ENCODE data around the gene FAM177B. TPM values are rescaled to one million over a fixed set of nuclear protein-coding genes. Genes with fewer than 3 reads are reported as not detected.

FAM177B gene
- total RNA-seq, 3 donors from 2014 or later (not counting 1 experiment from before 2014, with no cell fraction given) = not detected

- no peaks in the 10 kb centered on the region for H3K9me3 Mint-ChIP-seq
These were observed 39.8 kb upstream of the FAM177B start for GRCh38 chr1:222697203-222697602.

GRCh38 chr1:222697826-222698225 is 39.2 kb upstream of the FAM177B start:
- Histone ChIP-seq H3K27ac (ENCODE audit: low read length) (no peak overlapping the region), H3K36me3 (ENCODE audit: control insufficient read depth, insufficient read depth, low read length) (peaks cover 41% of the 10 kb centered on the region), H3K27me3 (ENCODE audit: control insufficient read depth, insufficient read depth, low read length) (no peaks in the 10 kb centered on the region), H3K4me3 (ENCODE audit: low read length) (no peak overlapping the region), H3K9me3 (ENCODE audit: control insufficient read depth, insufficient read depth, low read length) (no peaks in the 10 kb centered on the region), H3K4me1 (ENCODE audit: control insufficient read depth, insufficient read depth, low read length) (peaks cover 4% of the 10 kb centered on the region)
- Mint-ChIP-seq H3K4me1 (peaks cover 19 to 24% of the 10 kb centered on the region in 2 donors), H3K4me3 (no peak overlapping the region), H3K27ac (no peak overlapping the region), H3K36me3 (peaks cover 7% of the 10 kb centered on the region), H3K27me3 (ENCODE audit: low read depth in 2 of 2) (no peaks in the 10 kb centered on the region), H3K9me3 (no peaks in the 10 kb centered on the region)
- DNase-seq (no peak), ATAC-seq (no peak)
- WGBS (ENCODE audit: insufficient coverage) = 100% methylated on average over 1 of the region's 2 CpGs
- intact Hi-C loops (cut with micrococcal nuclease) = no loop called here
- no peak for TF ChIP-seq CTCF (IDR thresholded peaks at IDR 0.05)

More at GRCh38 chr1:222697203-222697602, 39.8 kb upstream of the FAM177B start:
- Histone ChIP-seq H3K4me1 (ENCODE audit: control insufficient read depth, insufficient read depth, low read length) (peaks cover 4% of the 10 kb centered on the region), H3K36me3 (ENCODE audit: control insufficient read depth, insufficient read depth, low read length) (peaks cover 36% of the 10 kb centered on the region), H3K27ac (ENCODE audit: low read length) (no peak overlapping the region), H3K9me3 (ENCODE audit: control insufficient read depth, insufficient read depth, low read length) (no peaks in the 10 kb centered on the region), H3K27me3 (ENCODE audit: control insufficient read depth, insufficient read depth, low read length) (no peaks in the 10 kb centered on the region), H3K4me3 (ENCODE audit: low read length) (no peak overlapping the region)
- no peak for TF ChIP-seq CTCF (IDR thresholded peaks at IDR 0.05)
- ATAC-seq (no peak), DNase-seq (no peak)
- H3K27ac Mint-ChIP-seq = no peak overlapping the region
- WGBS (ENCODE audit: insufficient coverage) = 91% methylated on average over 1 of the region's 2 CpGs
- no peaks in the 10 kb centered on the region for H3K27me3 Mint-ChIP-seq (ENCODE audit: low read depth in 2 of 2)
- H3K4me3 Mint-ChIP-seq = no peak overlapping the region
- intact Hi-C loops (cut with micrococcal nuclease) = no loop called here
- H3K36me3 Mint-ChIP-seq = peaks cover under 1% of the 10 kb centered on the region
- peaks cover 24 to 25% of the 10 kb centered on the region in 2 donors for H3K4me1 Mint-ChIP-seq

GRCh38 chr1:222702210-222702609 is 34.8 kb upstream of the FAM177B start:
- H3K4me1 Mint-ChIP-seq = peaks cover 21 to 38% of the 10 kb centered on the region in 2 donors
- H3K9me3 Mint-ChIP-seq = no peaks in the 10 kb centered on the region
- H3K27ac Mint-ChIP-seq = peak overlapping the region in 1 of 2 donors; percentile 23

More at GRCh38 chr1:222702210-222702609, 34.8 kb upstream of the FAM177B start:
- no peak for DNase-seq
- Mint-ChIP-seq H3K36me3 (peaks cover 8% of the 10 kb centered on the region), H3K27me3 (ENCODE audit: low read depth in 2 of 2) (no peaks in the 10 kb centered on the region), H3K4me3 (no peak overlapping the region)
- Histone ChIP-seq H3K27ac (ENCODE audit: low read length) (no peak overlapping the region), H3K27me3 (ENCODE audit: control insufficient read depth, insufficient read depth, low read length) (no peaks in the 10 kb centered on the region), H3K9me3 (ENCODE audit: control insufficient read depth, insufficient read depth, low read length) (no peaks in the 10 kb centered on the region), H3K4me3 (ENCODE audit: low read length) (no peak overlapping the region), H3K4me1 (ENCODE audit: control insufficient read depth, insufficient read depth, low read length) (no peaks in the 10 kb centered on the region), H3K36me3 (ENCODE audit: control insufficient read depth, insufficient read depth, low read length) (peaks cover 33% of the 10 kb centered on the region)
- no peak for ATAC-seq
- intact Hi-C loops (cut with micrococcal nuclease) = no loop called here
- TF ChIP-seq CTCF (IDR thresholded peaks at IDR 0.05) = no peak
- 93% methylated on average over 3 of the region's 4 CpGs for WGBS (ENCODE audit: insufficient coverage)

All from natural killer cell (primary cell).